HepG2 (cell line): ENCODE data around the gene C4orf46. TPM values are rescaled to one million over a fixed set of nuclear protein-coding genes. Genes with fewer than 3 reads are reported as not detected.

ENCODE experiments used
- ATAC-seq: fragments of 200-7000 bp; cut with Tn5 transposase; 3 replicates; pipeline ENCODE4 v1.9.1; 2020; ENCODE audit warnings: mild to moderate bottlenecking, moderate library complexity
- BruUV-seq: library from RNA; stranded (reverse); fragments of 400-500 nt; replicated peaks from 2 replicates; lab custom pipeline; 2021; lab: Mats Ljungman, UMichigan
- CTCF ChIA-PET: fragments of 300-600 bp; formaldehyde crosslinking; extraction: SDS; loops from one replicate; lab custom pipeline; 2021; ENCODE audit warnings: low total read pairs, inconsistent platforms, low intra/inter-chr PET ratio; lab: Yijun Ruan, JAX
- POLR2A ChIA-PET: fragments of 350-600 bp; sonication (Branson Sonifier 250); formaldehyde crosslinking; loops from one replicate; lab custom pipeline; 2020; ENCODE audit warnings: antibody characterized with exemption, inconsistent platforms; lab: Yijun Ruan, JAX
- DNase-seq: peaks from one replicate; pipeline ENCODE4 v3.0.0-alpha.2; 2015; ENCODE audit warnings: low spot score
- FAIRE-seq: peaks from 3 replicates; lab custom pipeline; 2011; peaks lifted over from hg19 to GRCh38; lab: Jason Lieb, UNC
- H2AFZ ChIP-seq: one replicate; pipeline ENCODE4 v1.6.1; 2011; ENCODE audit warnings: low read length, inconsistent platforms
- H3K27ac ChIP-seq: fragments of 300-600 bp; 3 replicates; pipeline ENCODE4 v1.8.0; 2011; ENCODE audit warnings: mixed run types, mild to moderate bottlenecking, mixed read lengths, low read length, inconsistent platforms; ENCODE audit not compliant: insufficient read depth; ENCODE audit errors: extremely low read length
- H3K27me3 ChIP-seq, 2 experiments: fragments of 200-600 bp in 1 of 2; 2 replicates in 1 of 2; 3 replicates in 1 of 2; pipeline versions ENCODE4 v1.6.0 to v1.8.0; 2011; ENCODE audit warnings: low read length in 2 of 2, mild to moderate bottlenecking in 2 of 2, moderate library complexity in 2 of 2, inconsistent platforms in 1 of 2; ENCODE audit not compliant: insufficient read depth in 2 of 2, control insufficient read depth in 1 of 2
- H3K36me3 ChIP-seq, 2 experiments: fragments of 200-600 bp in 1 of 2; replicated peaks in 1 of 2; 2 replicates in 1 of 2; 3 replicates in 1 of 2; pipeline versions ENCODE4 v1.5.1 to v1.8.0; 2011; ENCODE audit warnings: low read length in 2 of 2, inconsistent platforms in 1 of 2; ENCODE audit not compliant: insufficient read depth in 2 of 2, control insufficient read depth in 1 of 2
- H3K4me1 ChIP-seq: 2 replicates; pipeline ENCODE4 v1.5.1; 2012; ENCODE audit warnings: low read length, inconsistent platforms; ENCODE audit not compliant: insufficient read depth
- H3K4me2 ChIP-seq: 2 replicates; pipeline ENCODE4 v1.6.0; 2011; ENCODE audit warnings: low read depth, low read length, inconsistent platforms
- H3K4me3 ChIP-seq, 3 experiments: fragments of 200-600 bp in 1 of 3; sonication (generic), shearing (Covaris generic) in 1 of 3; replicated peaks in 1 of 3; 2 replicates each; pipeline ENCODE4 v1.5.1; 2011 to 2016; ENCODE audit warnings: low read length in 3 of 3, inconsistent platforms in 2 of 3, low read depth in 2 of 3, mild to moderate bottlenecking in 2 of 3, control low read depth in 1 of 3, mixed read lengths in 1 of 3; ENCODE audit not compliant: insufficient read depth in 1 of 3
- H3K79me2 ChIP-seq: one replicate; pipeline ENCODE4 v1.6.1; 2011; ENCODE audit warnings: low read length, inconsistent platforms; ENCODE audit not compliant: insufficient read depth
- H3K9ac ChIP-seq: 2 replicates; pipeline ENCODE4 v1.6.0; 2011; ENCODE audit warnings: mild to moderate bottlenecking, low read depth, low read length, inconsistent platforms; ENCODE audit not compliant: insufficient read depth
- H3K9me3 ChIP-seq: 2 replicates; pipeline ENCODE4 v1.5.1; 2012; ENCODE audit warnings: mild to moderate bottlenecking, low read length
- H4K20me1 ChIP-seq: 2 replicates; pipeline ENCODE4 v1.6.0; 2011; ENCODE audit warnings: inconsistent platforms, mild to moderate bottlenecking, low read length, moderate library complexity; ENCODE audit not compliant: insufficient read depth
- ARID3A ChIP-seq: IDR thresholded peaks from 2 replicates; pipeline ENCODE4 v1.6.1; 2012; ENCODE audit warnings: low read depth, low read length, improper control_type of control experiment
- PHF8 ChIP-seq: sonication (generic); formaldehyde crosslinking; IDR thresholded peaks from 2 replicates; pipeline ENCODE4 v1.5.0; 2020; ENCODE audit warnings: missing genetic modification reagents
- RAD51 ChIP-seq: fragments of 450-650 bp; IDR thresholded peaks from 2 replicates; pipeline ENCODE4 v1.6.1; 2016; ENCODE audit warnings: borderline replicate concordance
- SMC3 ChIP-seq: IDR thresholded peaks from 2 replicates; pipeline ENCODE4 v1.6.1; 2011; ENCODE audit warnings: low read length, improper control_type of control experiment
- STAG1 ChIP-seq: sonication (generic); formaldehyde crosslinking; IDR thresholded peaks from 2 replicates; pipeline ENCODE4 v1.4.0; 2020; ENCODE audit warnings: missing genetic modification reagents
- XRCC5 ChIP-seq: fragments of 200-400 bp; formaldehyde crosslinking; optimal IDR thresholded peaks from 2 replicates; pipeline ENCODE3; 2017; ENCODE audit warnings: mild to moderate bottlenecking, low read length
- ZFP36 ChIP-seq: fragments of 150-350 bp; IDR thresholded peaks from 2 replicates; pipeline ENCODE4 v1.6.1; 2018; ENCODE audit warnings: borderline replicate concordance, low read length, low read depth; ENCODE audit not compliant: partially characterized antibody
- ZNF7 ChIP-seq: IDR thresholded peaks from 2 replicates; pipeline ENCODE4 v1.6.1; 2016; ENCODE audit warnings: missing biosample characterization, missing genetic modification reagents
- WGBS: methylation state at CpG from one replicate; pipeline ENCODE4 v1.1.6; 2017; ENCODE audit warnings: low lambda C conversion rate; 5-methylcytosine and 5-hydroxymethylcytosine counted together
- in situ Hi-C: cut with HindIII; loops from 2 replicates; pipeline ENCODE4 v1.10.0; 2017; ENCODE audit warnings: low pct_unique_long_range_greater_than_20kb; ENCODE audit not compliant: extremely low pct_ligation_motif_present
- intact Hi-C: fragments of 100-400 bp; cut with micrococcal nuclease; formaldehyde crosslinking; loops from one replicate; pipeline ENCODE4 v1.10.0; 2022; ENCODE audit not compliant: unreplicated experiment
- polyA plus RNA-seq, 8 experiments: library from polyadenylated mRNA; depleted of rRNA in 3 of 8; stranded (reverse) in 7 of 8; unstranded in 1 of 8; fragments of >200 nt; fragmentation: Illumina TruSeq in 4 of 8; extraction: Trizol in 4 of 8; gene quantifications; 2 replicates each; pipeline versions ENCODE4 v1.2.1 to v1.2.3, GENCODE V29; 2011 to 2016; ENCODE audit warnings: low read depth in 4 of 8, missing spikeins in 1 of 8, mixed read lengths in 1 of 8; ENCODE audit not compliant: insufficient read depth in 1 of 8
- total RNA-seq, 5 experiments: library from RNA; depleted of rRNA; stranded (reverse); fragments of >200 nt; fragmentation: Illumina TruSeq; extraction: Trizol; gene quantifications; 2 replicates each; pipeline ENCODE4 v1.2.3, GENCODE V29; 2016; ENCODE audit warnings: low read depth in 1 of 5
- TF ChIP-seq, protein P1 (sequence below): sonication (generic); formaldehyde crosslinking; IDR thresholded peaks from 2 replicates; pipeline ENCODE4 v1.5.0; 2020; ENCODE audit warnings: mild to moderate bottlenecking, missing genetic modification reagents, moderate library complexity
- TF ChIP-seq, protein P2 (sequence below): sonication (generic); formaldehyde crosslinking; IDR thresholded peaks from 2 replicates; pipeline ENCODE4 v1.8.1; 2022; ENCODE audit warnings: mild to moderate bottlenecking, missing genetic modification reagents

C4orf46 gene
- total and polyA plus RNA-seq, 2 of the 13 experiments (the other 11 are each of a cell fraction or from before 2014, with no cell fraction given), result 8.5 to 10.4 TPM

- H3K36me3 ChIP-seq, result no peaks in the 10 kb centered on the region
- DNase-seq, result peak; percentile 49
- TF ChIP-seq ARID3A, result 0 out of 2 replicates have a peak, but pooled peaks have one; percentile 21
- no peak for TF ChIP-seq PHF8 (CRISPR knock-in tag)
- TF ChIP-seq, protein P1, sequence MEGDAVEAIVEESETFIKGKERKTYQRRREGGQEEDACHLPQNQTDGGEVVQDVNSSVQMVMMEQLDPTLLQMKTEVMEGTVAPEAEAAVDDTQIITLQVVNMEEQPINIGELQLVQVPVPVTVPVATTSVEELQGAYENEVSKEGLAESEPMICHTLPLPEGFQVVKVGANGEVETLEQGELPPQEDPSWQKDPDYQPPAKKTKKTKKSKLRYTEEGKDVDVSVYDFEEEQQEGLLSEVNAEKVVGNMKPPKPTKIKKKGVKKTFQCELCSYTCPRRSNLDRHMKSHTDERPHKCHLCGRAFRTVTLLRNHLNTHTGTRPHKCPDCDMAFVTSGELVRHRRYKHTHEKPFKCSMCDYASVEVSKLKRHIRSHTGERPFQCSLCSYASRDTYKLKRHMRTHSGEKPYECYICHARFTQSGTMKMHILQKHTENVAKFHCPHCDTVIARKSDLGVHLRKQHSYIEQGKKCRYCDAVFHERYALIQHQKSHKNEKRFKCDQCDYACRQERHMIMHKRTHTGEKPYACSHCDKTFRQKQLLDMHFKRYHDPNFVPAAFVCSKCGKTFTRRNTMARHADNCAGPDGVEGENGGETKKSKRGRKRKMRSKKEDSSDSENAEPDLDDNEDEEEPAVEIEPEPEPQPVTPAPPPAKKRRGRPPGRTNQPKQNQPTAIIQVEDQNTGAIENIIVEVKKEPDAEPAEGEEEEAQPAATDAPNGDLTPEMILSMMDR (CRISPR knock-in tag), result peak; percentile 49
- TF ChIP-seq XRCC5, result peak; percentile 49
- peak; percentile 79 for TF ChIP-seq ZFP36
- TF ChIP-seq, protein P2, sequence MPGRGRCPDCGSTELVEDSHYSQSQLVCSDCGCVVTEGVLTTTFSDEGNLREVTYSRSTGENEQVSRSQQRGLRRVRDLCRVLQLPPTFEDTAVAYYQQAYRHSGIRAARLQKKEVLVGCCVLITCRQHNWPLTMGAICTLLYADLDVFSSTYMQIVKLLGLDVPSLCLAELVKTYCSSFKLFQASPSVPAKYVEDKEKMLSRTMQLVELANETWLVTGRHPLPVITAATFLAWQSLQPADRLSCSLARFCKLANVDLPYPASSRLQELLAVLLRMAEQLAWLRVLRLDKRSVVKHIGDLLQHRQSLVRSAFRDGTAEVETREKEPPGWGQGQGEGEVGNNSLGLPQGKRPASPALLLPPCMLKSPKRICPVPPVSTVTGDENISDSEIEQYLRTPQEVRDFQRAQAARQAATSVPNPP, result no peak
- peak; percentile 38 for TF ChIP-seq STAG1
- TF ChIP-seq SMC3, result peak; percentile 58
- peak; percentile 99 for TF ChIP-seq ZNF7 (CRISPR knock-in tag)
- no peak for TF ChIP-seq RAD51
- TF ChIP-seq, all 625 proteins: peak for 7
- WGBS, result 44% methylated on average over 3 of the region's 3 CpGs
- in situ Hi-C loops, result no loop called here
- FAIRE-seq (no peak), ATAC-seq (no peak)
- Histone ChIP-seq H3K79me2 (peaks cover 26% of the 10 kb centered on the region), H2AFZ (no peak overlapping the region), H3K4me2 (no peak overlapping the region), H3K27me3 (no peaks in the 10 kb centered on the region), H3K4me3 (no peak overlapping the region), H3K9ac (no peak overlapping the region), H3K9me3 (no peaks in the 10 kb centered on the region), H3K4me1 (peaks cover 16% of the 10 kb centered on the region), H3K27ac (no peak overlapping the region), H4K20me1 (no peaks in the 10 kb centered on the region)
- BruUV-seq, result no TSS peak
- POLR2A ChIA-PET, result interaction anchor here (0.7 kb wide), 1 partner anchor 1998 kb away, joined by 3 read pairs; no protein-coding TSS in a partner anchor
- intact Hi-C loops, result loop anchor here (5.0 kb wide), 1 partner anchor 535 kb away; no protein-coding TSS in a partner anchor
- CTCF ChIA-PET, result interaction anchor here (1.4 kb wide), 1 partner anchor 535 kb away, joined by 6 read pairs; no protein-coding TSS in a partner anchor
Measured at GRCh38 chr4:158667651-158668198, 4.0 kb downstream of the C4orf46 start.
